ENCODE data around the gene LRRK2. TPM values are rescaled to one million over a fixed set of nuclear protein-coding genes. Genes with fewer than 3 reads are reported as not detected.
A peak's percentile ranks its signal among the peaks of the same experiment; 100 is the strongest.

The LRRK2 gene
- polyA plus RNA-seq, 2 of the 4 experiments (the other 2 are of a cell fraction) = 5.3 to 20.4 TPM

- no peak overlapping the region for H3K4me2 ChIP-seq
- TF ChIP-seq RAD21 (conservative IDR thresholded peaks at IDR 0.05 in 1 of 2, IDR thresholded peaks at IDR 0.05 in 1 of 2) (0 out of 5 replicates have a peak, but pooled peaks of 1 of the 2 experiments have one; percentile 31), POLR2AphosphoS2 (conservative IDR thresholded peaks at IDR 0.05; ENCODE audit: low read length) (no peak), CTCF (IDR thresholded peaks at IDR 0.05) (peak; percentile 22; the same call in 1 of the 3 replicates)
- H3K27ac ChIP-seq = no peak overlapping the region
- peaks cover 6% of the 10 kb centered on the region; the same call in 1 of the 3 replicates for H3K4me1 ChIP-seq
- WGBS (ENCODE audit: missing lambda C conversion rate) = 58% methylated on average over 6 of the region's 6 CpGs
- ATAC-seq = peak in 1 of 2 experiments; percentile 76; a peak in 2 of 6 replicates
- H3K9me3 ChIP-seq = no peaks in the 10 kb centered on the region
- no peak overlapping the region for H3K4me3 ChIP-seq
- no peak for FAIRE-seq
- peak in 1 of 2 experiments; percentile 37 for DNase-seq (ENCODE audit: low read depth in 1 of 2, low spot score in 1 of 2)
- ChIA-PET POLR2A (no interaction called here), CTCF (no interaction called here)
These were observed 150.3 kb downstream of the LRRK2 start for GRCh38 chr12:40375076-40375475.

- DNase-seq (ENCODE audit: low read depth in 1 of 2, low spot score in 1 of 2) (no peak), ATAC-seq (no peak), FAIRE-seq (peak; percentile 77)
- Histone ChIP-seq H3K4me1 (peaks cover 6% of the 10 kb centered on the region; the same call in 1 of the 3 replicates), H3K9me3 (no peaks in the 10 kb centered on the region), H3K4me2 (no peak overlapping the region), H3K4me3 (no peak overlapping the region), H3K27ac (no peak overlapping the region)
- CTCF ChIA-PET = interaction anchor here (1.2 kb wide), 1 partner anchor 39 kb away, joined by 3 read pairs; no protein-coding TSS in a partner anchor
- 85% methylated on average over 5 of the region's 5 CpGs for WGBS (ENCODE audit: missing lambda C conversion rate)
- POLR2A ChIA-PET = no interaction called here
- TF ChIP-seq CHD2 (IDR thresholded peaks at IDR 0.05; ENCODE audit: low read length, partially characterized antibody) (no peak), TFCP2L1 (CRISPR knock-in tag; IDR thresholded peaks at IDR 0.05) (no peak), EP300 (IDR thresholded peaks at IDR 0.05) (no peak), HES2 (IDR thresholded peaks at IDR 0.05) (no peak), KDM5A (IDR thresholded peaks at IDR 0.05) (no peak), ESRRA (IDR thresholded peaks at IDR 0.05; ENCODE audit: borderline replicate concordance, low read length) (no peak), JUN (IDR thresholded peaks at IDR 0.05) (no peak), MAX (IDR thresholded peaks at IDR 0.05) (no peak), RCOR1 (IDR thresholded peaks at IDR 0.05; ENCODE audit: low read depth, low read length) (no peak), RNF2 (IDR thresholded peaks at IDR 0.05; ENCODE audit: borderline replicate concordance, low read depth) (no peak), BHLHE40 (IDR thresholded peaks at IDR 0.05; ENCODE audit: low read depth, low read length) (no peak), ELK1 (IDR thresholded peaks at IDR 0.05; ENCODE audit: low read depth, low read length) (no peak), GATA3 (IDR thresholded peaks at IDR 0.05; ENCODE audit: borderline replicate concordance) (no peak), HOXA7 (CRISPR knock-in tag; IDR thresholded peaks at IDR 0.05) (no peak), MAZ (IDR thresholded peaks at IDR 0.05; ENCODE audit: borderline replicate concordance, low read depth, low read length) (no peak)
These were observed 151.9 kb downstream of the LRRK2 start for GRCh38 chr12:40376533-40377267.

- ATAC-seq (no peak), FAIRE-seq (no peak), DNase-seq (ENCODE audit: low read depth in 1 of 2, low spot score in 1 of 2) (no peak)
- 48% methylated on average over 1 of the region's 1 CpG for WGBS (ENCODE audit: missing lambda C conversion rate)
- ChIA-PET POLR2A (no interaction called here), CTCF (no interaction called here)
- H3K4me3 ChIP-seq = no peak overlapping the region
- no peaks in the 10 kb centered on the region for H3K9me3 ChIP-seq
- TF ChIP-seq NPAS2 (CRISPR knock-in tag; IDR thresholded peaks at IDR 0.05; ENCODE audit: borderline replicate concordance) (no peak), BCL3 (IDR thresholded peaks at IDR 0.05) (no peak), EHF (CRISPR knock-in tag; IDR thresholded peaks at IDR 0.05) (no peak), CEBPB (IDR thresholded peaks at IDR 0.05) (no peak), RFX5 (IDR thresholded peaks at IDR 0.05) (no peak), CTCF (IDR thresholded peaks at IDR 0.05) (no peak)
- H3K4me1 ChIP-seq = peaks cover 5% of the 10 kb centered on the region; the same call in 1 of the 3 replicates
- no peak overlapping the region for H3K4me2 ChIP-seq
- no peak overlapping the region for H3K27ac ChIP-seq
These were observed 153.9 kb downstream of the LRRK2 start for GRCh38 chr12:40378691-40379090.

Data from A549 (cell line).